GM12864 (cell line): ENCODE measurements around the gene NDFIP2.

Experiments used
- DNase-seq: peaks from one replicate; pipeline ENCODE4 v3.0.0-alpha.2; 2011; ENCODE audit warnings: low read depth
- H3K4me3 ChIP-seq: 2 replicates; pipeline ENCODE4 v1.5.1; 2011; ENCODE audit warnings: mild to moderate bottlenecking, low read depth, low read length, control low read depth
- CTCF ChIP-seq: IDR thresholded peaks from 2 replicates; pipeline ENCODE4 v1.5.1; 2011; ENCODE audit warnings: low read depth, mild to moderate bottlenecking, moderate library complexity, low read length, control low read depth, inconsistent platforms; ENCODE audit errors: missing control alignments

NDFIP2 gene

GRCh38 chr13:79440958-79441528 lies 39.9 kb upstream of the NDFIP2 start:
- no peak for DNase-seq

GRCh38 chr13:79442221-79442620 lies 38.7 kb upstream of the NDFIP2 start:
- no peak for DNase-seq
- no peak for TF ChIP-seq CTCF
- H3K4me3 ChIP-seq = no peak overlapping the region

More at GRCh38 chr13:79440958-79441528, 39.9 kb upstream of the NDFIP2 start:
- TF ChIP-seq CTCF = no peak
- H3K4me3 ChIP-seq = no peak overlapping the region

GRCh38 chr13:79442706-79443105 lies 38.2 kb upstream of the NDFIP2 start:
- no peak for TF ChIP-seq CTCF
- no peak for DNase-seq
- H3K4me3 ChIP-seq = no peak overlapping the region

GRCh38 chr13:79445968-79446645 lies 34.8 kb upstream of the NDFIP2 start:
- no peak for DNase-seq
- no peak overlapping the region for H3K4me3 ChIP-seq
- no peak for TF ChIP-seq CTCF

GRCh38 chr13:79447141-79447540 lies 33.8 kb upstream of the NDFIP2 start:
- DNase-seq = no peak
- TF ChIP-seq CTCF = no peak
- no peak overlapping the region for H3K4me3 ChIP-seq

- DNase-seq = no peak
- H3K4me3 ChIP-seq = no peak overlapping the region
- no peak for TF ChIP-seq CTCF
These were observed 33.2 kb upstream of the NDFIP2 start for GRCh38 chr13:79447741-79448140.

- H3K4me3 ChIP-seq = no peak overlapping the region
- DNase-seq = peak; percentile 13
These were observed 32.5 kb upstream of the NDFIP2 start for GRCh38 chr13:79448413-79448812.

More at GRCh38 chr13:79448413-79448812, 32.5 kb upstream of the NDFIP2 start:
- no peak for TF ChIP-seq CTCF
